ENCODE measurements around the gene LSP1. TPM values are rescaled to one million over a fixed set of nuclear protein-coding genes. Genes with fewer than 3 reads are reported as not detected.
"Not testable (repeated sequence)": the region's sequence is repeated elsewhere in the genome, so short reads cannot be mapped to it uniquely, and the experiment has no call there.

The LSP1 gene
- total and polyA plus RNA-seq, 8 donors = 9.8 to 239 (median 58.9) TPM

DNA sequence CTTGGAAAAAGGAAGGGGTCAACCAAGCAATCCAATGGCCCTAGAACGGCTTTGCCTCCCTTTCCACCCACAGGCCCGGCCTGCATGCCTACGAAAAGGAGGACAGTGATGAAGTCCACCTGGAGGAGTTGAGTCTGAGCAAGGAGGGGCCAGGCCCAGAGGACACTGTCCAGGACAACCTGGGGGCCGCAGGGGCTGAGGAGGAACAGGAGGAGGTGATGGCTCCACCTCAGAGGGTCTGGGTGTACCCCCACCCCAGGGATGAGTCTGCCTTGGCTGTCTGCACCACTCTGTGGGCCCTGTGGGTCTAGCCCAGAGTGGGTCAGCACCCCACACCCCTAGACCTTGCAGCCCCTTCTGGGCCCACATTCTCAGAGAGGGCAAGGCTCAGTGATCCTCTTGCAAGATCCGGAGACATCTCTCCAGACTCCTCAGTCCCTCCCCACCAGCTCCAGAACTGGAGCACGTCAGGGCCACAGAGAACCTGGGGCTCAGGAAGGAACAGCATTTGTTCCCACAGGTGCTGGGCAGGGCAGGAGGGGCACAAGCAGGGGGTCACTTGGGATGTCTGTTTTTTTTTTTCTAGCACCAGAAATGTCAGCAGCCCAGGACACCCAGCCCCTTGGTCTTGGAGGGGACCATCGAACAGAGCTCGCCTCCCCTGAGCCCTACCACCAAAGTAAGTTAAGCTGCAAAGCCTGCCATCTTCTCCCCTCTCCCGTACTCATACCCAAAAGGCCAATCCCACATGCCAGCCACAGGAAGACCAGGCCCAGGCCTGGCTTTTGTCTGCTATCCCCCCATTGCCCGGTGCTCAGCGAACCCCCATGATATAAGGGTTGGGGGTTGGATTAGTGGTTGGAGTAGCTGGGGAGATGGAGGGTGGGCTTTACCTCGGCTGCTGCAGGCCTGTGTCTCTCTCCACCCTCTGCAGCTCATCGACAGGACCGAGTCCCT, 30.7 kb downstream of the LSP1 start:
- TF ChIP-seq, protein P1, sequence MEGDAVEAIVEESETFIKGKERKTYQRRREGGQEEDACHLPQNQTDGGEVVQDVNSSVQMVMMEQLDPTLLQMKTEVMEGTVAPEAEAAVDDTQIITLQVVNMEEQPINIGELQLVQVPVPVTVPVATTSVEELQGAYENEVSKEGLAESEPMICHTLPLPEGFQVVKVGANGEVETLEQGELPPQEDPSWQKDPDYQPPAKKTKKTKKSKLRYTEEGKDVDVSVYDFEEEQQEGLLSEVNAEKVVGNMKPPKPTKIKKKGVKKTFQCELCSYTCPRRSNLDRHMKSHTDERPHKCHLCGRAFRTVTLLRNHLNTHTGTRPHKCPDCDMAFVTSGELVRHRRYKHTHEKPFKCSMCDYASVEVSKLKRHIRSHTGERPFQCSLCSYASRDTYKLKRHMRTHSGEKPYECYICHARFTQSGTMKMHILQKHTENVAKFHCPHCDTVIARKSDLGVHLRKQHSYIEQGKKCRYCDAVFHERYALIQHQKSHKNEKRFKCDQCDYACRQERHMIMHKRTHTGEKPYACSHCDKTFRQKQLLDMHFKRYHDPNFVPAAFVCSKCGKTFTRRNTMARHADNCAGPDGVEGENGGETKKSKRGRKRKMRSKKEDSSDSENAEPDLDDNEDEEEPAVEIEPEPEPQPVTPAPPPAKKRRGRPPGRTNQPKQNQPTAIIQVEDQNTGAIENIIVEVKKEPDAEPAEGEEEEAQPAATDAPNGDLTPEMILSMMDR (IDR thresholded peaks at IDR 0.05) = no peak
- TF ChIP-seq EP300 (IDR thresholded peaks at IDR 0.05) (no peak), POLR2A (IDR thresholded peaks at IDR 0.05) (no peak), POLR2AphosphoS5 (IDR thresholded peaks at IDR 0.05) (no peak)
- Histone ChIP-seq H3K27me3 (peaks cover 0 to 5% (median 0%) of the 10 kb centered on the region in 3 donors), H3K9me3 (no peaks in the 10 kb centered on the region), H3K27ac (peak overlapping the region in 1 of 5 donors; percentile 88), H3K4me1 (peaks cover 12 to 42% (median 39%) of the 10 kb centered on the region in 4 donors), H3K4me3 (no peak overlapping the region), H3K36me3 (peaks cover 0 to 61% (median 46%) of the 10 kb centered on the region in 4 donors)
- peak in 1 of 2 donors; percentile 14 for DNase-seq
- intact Hi-C loops (cut with DNase I; ENCODE audit: low total_unique reads) = no loop called here
- WGBS, 5 donors = 88 to 96% (median 91%) methylated on average over 12 to 14 of the region's 14 CpGs

DNA sequence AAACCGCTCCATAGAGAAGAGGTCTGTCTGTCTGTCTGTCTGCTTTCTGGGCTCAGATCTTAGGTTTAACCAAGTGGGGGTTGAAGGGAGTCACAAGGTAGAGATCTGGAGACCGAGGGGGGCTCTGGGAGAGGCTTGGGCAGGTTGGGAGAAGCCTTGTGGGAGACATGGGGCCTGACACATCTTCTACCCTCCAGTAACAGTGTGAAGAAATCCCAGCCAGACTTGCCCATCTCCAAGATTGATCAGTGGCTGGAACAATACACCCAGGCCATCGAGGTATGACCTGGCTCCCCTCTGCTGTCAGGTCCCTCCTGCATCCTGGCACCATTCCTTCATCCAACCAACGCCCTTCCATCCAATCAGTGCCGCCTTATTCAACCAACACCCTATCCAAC, 31.4 kb downstream of the LSP1 start:
- H3K4me1 ChIP-seq = peaks cover 12 to 47% (median 41%) of the 10 kb centered on the region in 4 donors
- DNase-seq = no peak
- peaks cover 0 to 66% (median 49%) of the 10 kb centered on the region in 4 donors for H3K36me3 ChIP-seq
- no peak overlapping the region for H3K27ac ChIP-seq
- peaks cover 0 to 10% (median 0%) of the 10 kb centered on the region in 3 donors for H3K27me3 ChIP-seq
- no peak for TF ChIP-seq EP300 (IDR thresholded peaks at IDR 0.05)
- no peak for TF ChIP-seq POLR2AphosphoS5 (IDR thresholded peaks at IDR 0.05)
- no peak for TF ChIP-seq POLR2A (IDR thresholded peaks at IDR 0.05)
- H3K9me3 ChIP-seq = no peaks in the 10 kb centered on the region
- H3K4me3 ChIP-seq = no peak overlapping the region
- 82 to 88% (median 87%) methylated on average over 5 of the region's 5 CpGs for WGBS, 5 donors
- intact Hi-C loops (cut with DNase I; ENCODE audit: low total_unique reads) = no loop called here

DNA sequence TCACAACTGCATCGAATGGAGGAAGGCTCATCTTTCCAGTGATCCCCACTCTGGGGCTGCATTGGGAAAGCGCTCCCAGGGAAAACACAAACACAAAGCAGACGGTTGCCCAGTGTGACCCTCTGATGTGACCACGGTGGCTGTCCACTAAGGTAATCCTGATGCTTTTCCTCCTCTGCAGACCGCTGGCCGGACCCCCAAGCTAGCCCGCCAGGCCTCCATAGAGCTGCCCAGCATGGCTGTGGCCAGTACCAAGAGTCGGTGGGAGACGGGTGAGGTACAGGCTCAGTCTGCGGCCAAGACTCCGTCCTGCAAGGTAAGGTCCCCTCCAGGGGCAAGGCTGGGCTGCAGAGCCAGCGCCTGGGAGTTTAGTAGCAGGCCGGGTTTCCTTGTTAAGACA, 33.7 kb downstream of the LSP1 start:
- H3K9me3 ChIP-seq; intact Hi-C loops (cut with DNase I; ENCODE audit: low total_unique reads); H3K27ac ChIP-seq; H3K4me3 ChIP-seq; DNase-seq: not testable (repeated sequence)
- WGBS, 5 donors = 81 to 92% (median 86%) methylated on average over 4 to 13 of the region's 13 CpGs
- peaks cover 0 to 67% (median 50%) of the 10 kb centered on the region in 4 donors for H3K36me3 ChIP-seq
- H3K27me3 ChIP-seq = peaks cover 0 to 20% (median 0%) of the 10 kb centered on the region in 3 donors
- H3K4me1 ChIP-seq = peaks cover 1 to 48% (median 25%) of the 10 kb centered on the region in 4 donors

DNA sequence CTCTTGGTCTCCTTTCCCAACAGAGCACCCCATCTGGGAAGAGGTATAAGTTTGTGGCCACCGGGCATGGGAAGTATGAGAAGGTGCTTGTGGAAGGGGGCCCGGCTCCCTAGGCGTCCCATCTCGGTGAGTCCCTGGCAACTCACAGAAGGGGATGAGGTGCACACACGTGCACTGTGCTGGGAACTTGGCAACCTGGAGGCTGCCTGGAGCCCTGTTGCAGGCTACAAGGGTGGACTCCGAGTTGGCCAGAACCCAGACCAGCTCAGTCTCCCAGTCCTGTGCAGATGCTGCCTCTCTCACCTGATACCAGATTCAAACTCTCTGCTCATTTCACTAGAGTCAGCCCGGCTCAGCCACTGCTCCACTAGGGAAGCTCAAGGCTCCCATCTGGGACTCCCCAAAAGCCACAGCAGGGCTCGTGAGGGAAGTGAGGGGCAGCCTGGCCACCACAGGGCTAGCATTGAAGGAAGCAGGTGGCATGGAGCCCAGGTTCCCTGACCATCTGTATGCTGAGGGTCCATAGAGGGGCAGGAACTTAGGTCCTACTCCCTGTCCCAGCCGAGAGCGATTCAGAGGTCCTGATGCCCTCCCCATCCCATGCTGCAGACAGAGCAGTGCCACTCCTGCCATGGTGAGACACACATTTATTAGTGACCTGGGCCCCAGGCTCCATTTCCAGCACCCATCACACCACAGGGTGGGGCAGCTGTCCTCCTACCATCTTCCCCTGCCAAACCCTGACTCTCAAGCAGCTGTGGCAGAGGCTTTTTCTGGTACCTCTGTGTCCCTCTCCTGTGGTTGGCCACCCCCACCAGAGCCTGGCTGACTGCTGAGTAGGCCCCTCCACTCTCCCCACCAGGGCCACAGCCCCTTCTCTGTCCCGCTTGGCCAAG, 34.8 kb downstream of the LSP1 start:
- intact Hi-C loops (cut with DNase I; ENCODE audit: low total_unique reads) = no loop called here

More for the DNA sequence above, 34.8 kb downstream of the LSP1 start:
- Histone ChIP-seq H3K27me3 (peaks cover 0 to 20% (median 0%) of the 10 kb centered on the region in 3 donors), H3K4me3 (no peak overlapping the region), H3K36me3 (peaks cover 0 to 66% (median 50%) of the 10 kb centered on the region in 4 donors), H3K4me1 (peaks cover 0 to 36% (median 14%) of the 10 kb centered on the region in 4 donors), H3K27ac (peak overlapping the region in 3 of 5 donors; percentile 11 to 35 (median 32)), H3K9me3 (no peaks in the 10 kb centered on the region)
- 70 to 89% (median 83%) methylated on average over 7 to 11 of the region's 11 CpGs for WGBS, 5 donors
- DNase-seq = peak in 1 of 2 donors; percentile 5
- no peak for TF ChIP-seq POLR2AphosphoS5 (IDR thresholded peaks at IDR 0.05)
- TF ChIP-seq, protein P1 (IDR thresholded peaks at IDR 0.05) = no peak

Data from stomach (tissue), 9 donors.